GM21529 (cell line): Measurements from ENCODE around the gene OR52L1.

Source experiments
- ATAC-seq: cut with Tn5 transposase; IDR thresholded peaks from one replicate; pipeline ENCODE4 v1.9.1; 2021; ENCODE audit not compliant: unreplicated experiment

The OR52L1 gene

DNA sequence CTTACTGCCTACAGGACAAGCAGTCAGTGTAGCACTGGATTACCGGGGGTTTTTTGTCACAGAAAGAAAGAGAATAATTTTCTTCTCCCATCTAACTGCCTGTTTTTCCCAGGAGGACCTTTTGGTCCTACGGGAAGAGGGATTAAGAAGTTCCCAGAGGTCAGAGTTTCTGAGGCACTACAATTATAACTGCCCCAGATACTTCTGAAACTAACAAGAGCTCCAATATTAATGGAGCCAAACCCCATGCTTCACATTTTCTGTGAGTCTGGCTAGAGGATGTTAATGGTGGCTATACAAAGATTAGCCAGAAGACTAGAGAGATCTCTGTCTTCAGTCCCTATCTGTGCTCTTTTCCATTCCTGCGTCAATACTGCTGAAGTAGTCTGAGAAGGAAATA, 44.8 kb downstream of the OR52L1 start, which contains the start of gene OR56A3:
TSS of gene OR56A3 (plus strand) at position 301 of the 400 bp plus-strand sequence. CDS start 5,096 bp downstream, outside the sequence.
- no peak for ATAC-seq

DNA sequence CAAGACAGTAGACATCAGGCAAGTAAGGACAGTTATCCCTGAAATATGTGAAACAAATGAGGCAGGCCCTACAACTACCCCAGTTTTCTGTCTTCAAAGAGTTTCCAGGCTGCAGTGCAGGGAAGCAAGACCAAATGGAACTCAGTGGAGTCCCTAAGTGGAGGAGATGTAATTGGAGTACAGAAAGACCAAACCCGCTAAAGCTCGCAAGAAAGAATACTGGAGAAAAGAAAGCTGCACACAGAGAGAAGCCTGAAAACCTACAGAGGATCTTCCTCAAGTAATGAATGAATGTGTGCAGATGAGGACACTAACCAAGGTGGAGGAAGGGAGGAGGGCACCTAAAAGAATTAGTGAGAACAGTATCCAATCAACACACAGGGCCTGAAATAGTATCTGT, 46.0 kb downstream of the OR52L1 start:
- no peak for ATAC-seq

DNA sequence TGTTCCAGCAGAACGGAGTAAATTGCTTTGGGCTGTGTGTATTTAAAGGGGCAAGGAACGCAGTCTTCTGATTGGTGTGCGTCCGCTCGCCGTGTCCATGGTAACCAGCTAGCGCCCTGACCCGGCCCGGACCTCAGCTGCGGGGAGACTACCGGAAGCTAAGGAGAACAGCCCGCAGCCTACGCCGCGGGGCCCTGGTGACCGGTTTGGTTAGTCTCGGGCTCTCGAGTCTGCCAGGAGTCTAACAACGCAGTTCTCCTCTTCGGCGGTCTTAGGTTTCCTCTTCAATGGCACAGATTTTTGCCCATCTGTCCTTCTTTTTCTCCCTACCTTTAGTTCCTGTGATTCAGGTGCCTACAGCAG, 48.2 kb downstream of the OR52L1 start:
- no peak for ATAC-seq

DNA sequence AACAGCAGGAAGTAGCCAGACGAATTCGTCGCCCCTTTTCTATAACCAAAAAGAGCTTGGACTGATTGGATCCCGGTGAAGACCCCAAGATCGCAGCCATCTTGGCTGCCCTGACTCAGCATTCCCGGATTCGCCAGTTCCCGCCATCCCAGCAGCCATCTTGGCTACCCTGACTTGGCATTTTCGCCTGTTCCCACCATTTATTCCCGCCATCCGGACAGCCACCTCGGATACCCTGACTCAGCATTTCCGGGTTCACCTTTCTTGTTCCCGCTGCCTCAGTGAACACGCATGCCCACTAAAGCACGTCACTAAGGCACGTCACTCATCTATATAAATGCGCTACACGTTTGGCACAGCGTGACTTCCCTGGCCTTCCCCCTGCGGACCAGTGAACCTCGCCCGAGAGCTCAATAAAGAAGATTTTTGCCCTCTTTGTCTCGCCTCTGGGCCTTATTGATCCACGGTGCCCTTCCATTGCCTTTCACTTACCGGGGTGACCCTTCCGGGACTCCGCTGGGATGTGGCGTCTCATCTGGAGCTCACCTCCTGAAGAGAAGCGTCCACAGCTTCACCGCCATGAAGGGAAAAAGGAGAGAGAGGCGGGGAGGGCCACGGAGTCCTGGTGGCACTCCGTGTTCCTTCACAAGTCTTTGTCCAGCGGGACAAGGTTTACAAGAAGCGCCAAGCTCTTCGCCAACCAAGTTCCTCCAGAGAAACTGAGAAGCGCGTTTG, 48.8 kb downstream of the OR52L1 start:
- no peak for ATAC-seq
